ENCODE data around the gene POTEB. TPM values are rescaled to one million over a fixed set of nuclear protein-coding genes. Genes with fewer than 3 reads are reported as not detected.
"Not testable (repeated sequence)": the region's sequence is repeated elsewhere in the genome, so short reads cannot be mapped to it uniquely, and the experiment has no call there.

POTEB gene
- total RNA-seq (2014; rRNA removed) (not detected in 2 replicates), Bru-seq, nascent RNA (not detected), BruChase-seq, experiment 1, labeled RNA remaining after a 6-hour chase (not detected), BruChase-seq, experiment 2, labeled RNA remaining after a 2-hour chase (not detected)
- long read RNA-seq, result 0 reads

DNA sequence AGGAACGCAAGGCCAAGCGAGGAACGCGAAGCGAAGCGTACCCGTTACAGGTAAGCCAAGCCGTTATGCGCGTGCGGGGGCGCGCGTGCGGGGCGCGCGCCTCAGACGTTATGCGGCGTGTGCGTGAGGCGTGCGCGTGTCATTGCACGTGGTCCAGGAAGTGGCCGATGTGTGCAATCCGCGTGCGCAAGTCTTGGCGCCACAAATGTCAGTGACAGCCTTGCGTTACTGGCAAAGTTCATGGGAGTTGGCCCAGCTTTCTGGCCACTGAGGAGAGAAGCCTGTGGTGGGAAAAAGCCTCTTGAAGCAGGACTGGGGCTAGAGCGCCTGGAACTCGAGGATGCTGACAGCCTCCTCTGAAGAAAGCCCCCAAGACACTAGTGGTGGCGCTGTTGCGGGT lies at the start of gene POTEB:
Gene POTEB, minus strand, starts transcription at position 101 of the 400 bp plus-strand sequence. CDS start 489 bp downstream, outside the sequence.
- CTCF ChIA-PET; POLR2A ChIA-PET (ENCODE audit: unreplicated experiment); H3K9ac ChIP-seq (ENCODE audit: low read length); H3K4me1 ChIP-seq (ENCODE audit: insufficient read depth, low read length); H3K36me3 ChIP-seq (ENCODE audit: low read depth, low read length); ATAC-seq; H3K27me3 ChIP-seq (ENCODE audit: low read length); H3K4me2 ChIP-seq (ENCODE audit: low read length); H3K79me2 ChIP-seq (ENCODE audit: low read length); H3K27ac ChIP-seq (ENCODE audit: low read length); BruUV-seq (replicated peaks); H2AFZ ChIP-seq (ENCODE audit: low read length); DNase-seq; H3F3A ChIP-seq (ENCODE audit: low read length, unreplicated experiment); H3K9me3 ChIP-seq (ENCODE audit: low read length); intact Hi-C loops (cut with micrococcal nuclease); H4K20me1 ChIP-seq (ENCODE audit: low read length); H3K4me3 ChIP-seq (ENCODE audit: low read length); H3K9me2 ChIP-seq (replicated peaks; ENCODE audit: low read length): not testable (repeated sequence)

DNA sequence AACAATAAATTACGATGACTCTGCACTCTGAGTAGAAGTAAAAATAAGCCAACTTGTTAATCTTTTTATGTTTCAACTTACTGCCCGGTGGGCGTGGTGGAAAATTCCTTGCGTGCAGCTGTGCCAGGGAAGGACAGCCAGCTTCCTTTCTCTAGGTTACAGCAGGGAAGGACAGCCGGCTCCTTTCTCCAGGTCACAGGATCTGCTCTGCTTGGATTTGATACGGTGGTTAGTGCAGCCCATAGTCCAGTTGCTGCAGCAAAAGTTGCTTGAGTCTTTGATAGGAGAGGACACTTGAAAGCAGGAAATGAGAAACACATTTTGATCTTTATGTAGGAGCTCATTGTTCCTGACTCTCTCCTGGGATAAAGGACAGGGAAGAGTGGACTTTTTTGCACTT lies 13.4 kb upstream of the POTEB start:
- H3F3A ChIP-seq (ENCODE audit: low read length, unreplicated experiment); intact Hi-C loops (cut with micrococcal nuclease); H4K20me1 ChIP-seq (ENCODE audit: low read length); POLR2A ChIA-PET (ENCODE audit: unreplicated experiment); H3K79me2 ChIP-seq (ENCODE audit: low read length); H2AFZ ChIP-seq (ENCODE audit: low read length); BruUV-seq (replicated peaks); H3K36me3 ChIP-seq (ENCODE audit: low read depth, low read length); H3K9me2 ChIP-seq (replicated peaks; ENCODE audit: low read length); H3K27ac ChIP-seq (ENCODE audit: low read length); ATAC-seq; H3K4me1 ChIP-seq (ENCODE audit: insufficient read depth, low read length); DNase-seq; H3K9ac ChIP-seq (ENCODE audit: low read length); H3K4me3 ChIP-seq (ENCODE audit: low read length); H3K9me3 ChIP-seq (ENCODE audit: low read length); H3K4me2 ChIP-seq (ENCODE audit: low read length); H3K27me3 ChIP-seq (ENCODE audit: low read length); CTCF ChIA-PET: not testable (repeated sequence)

DNA sequence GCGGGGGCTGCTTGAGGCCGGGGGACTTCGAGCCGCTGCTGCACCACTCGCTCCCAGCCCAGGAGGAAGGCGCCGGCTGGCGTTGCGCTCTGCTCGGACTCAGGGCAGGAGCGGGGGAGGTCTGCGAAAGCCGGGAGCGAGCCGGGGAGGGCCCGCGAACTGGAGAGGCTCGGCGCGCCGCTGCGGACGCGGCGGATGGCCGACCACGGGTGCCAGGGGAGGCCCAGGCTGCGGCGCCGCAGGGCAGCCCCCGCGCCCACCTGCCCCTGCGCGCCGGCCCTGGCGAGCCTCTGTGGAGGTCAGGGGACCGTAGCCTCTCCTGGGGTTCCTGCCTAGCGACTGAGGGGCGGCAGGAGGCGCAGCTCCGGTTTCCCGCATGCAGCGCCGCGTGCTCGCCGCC lies 12.0 kb upstream of the POTEB start:
- ATAC-seq; BruUV-seq (replicated peaks); H2AFZ ChIP-seq (ENCODE audit: low read length); intact Hi-C loops (cut with micrococcal nuclease); POLR2A ChIA-PET (ENCODE audit: unreplicated experiment); H3K27me3 ChIP-seq (ENCODE audit: low read length); H3K36me3 ChIP-seq (ENCODE audit: low read depth, low read length); H3K4me1 ChIP-seq (ENCODE audit: insufficient read depth, low read length); H3K9me3 ChIP-seq (ENCODE audit: low read length); H4K20me1 ChIP-seq (ENCODE audit: low read length); H3K4me2 ChIP-seq (ENCODE audit: low read length); H3K9ac ChIP-seq (ENCODE audit: low read length); DNase-seq; H3K4me3 ChIP-seq (ENCODE audit: low read length); H3K9me2 ChIP-seq (replicated peaks; ENCODE audit: low read length); H3K27ac ChIP-seq (ENCODE audit: low read length); H3K79me2 ChIP-seq (ENCODE audit: low read length); CTCF ChIA-PET; H3F3A ChIP-seq (ENCODE audit: low read length, unreplicated experiment): not testable (repeated sequence)

DNA sequence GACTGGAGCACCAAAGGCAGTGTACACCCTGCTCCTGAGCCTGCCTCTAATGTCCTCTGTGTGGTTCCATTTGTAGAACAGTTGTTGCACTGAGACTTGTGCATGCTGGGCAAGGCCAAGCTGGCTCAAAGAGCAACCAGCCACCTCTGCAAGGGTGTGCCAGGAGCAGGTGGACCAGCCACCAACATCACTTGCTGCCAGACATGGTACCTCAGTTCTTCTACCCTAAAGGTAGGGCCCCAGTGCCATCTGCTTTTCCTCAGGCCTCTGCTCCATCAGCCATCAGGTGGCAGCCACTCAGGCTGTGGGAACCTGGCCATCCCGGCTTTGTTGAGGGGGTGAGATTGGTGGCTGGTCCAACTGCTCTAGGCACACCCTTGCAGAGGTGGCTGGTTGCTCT lies 38.7 kb downstream of the POTEB start:
- H3K4me1 ChIP-seq (ENCODE audit: insufficient read depth, low read length); H2AFZ ChIP-seq (ENCODE audit: low read length); H3K4me2 ChIP-seq (ENCODE audit: low read length); intact Hi-C loops (cut with micrococcal nuclease); H3K79me2 ChIP-seq (ENCODE audit: low read length); ATAC-seq; CTCF ChIA-PET; H3K27me3 ChIP-seq (ENCODE audit: low read length); BruUV-seq (replicated peaks); H3K4me3 ChIP-seq (ENCODE audit: low read length); H3K36me3 ChIP-seq (ENCODE audit: low read depth, low read length); H3K9ac ChIP-seq (ENCODE audit: low read length); H4K20me1 ChIP-seq (ENCODE audit: low read length); DNase-seq; H3K27ac ChIP-seq (ENCODE audit: low read length); H3K9me3 ChIP-seq (ENCODE audit: low read length); POLR2A ChIA-PET (ENCODE audit: unreplicated experiment); H3K9me2 ChIP-seq (replicated peaks; ENCODE audit: low read length); H3F3A ChIP-seq (ENCODE audit: low read length, unreplicated experiment): not testable (repeated sequence)

Small RNAs within 50 kb of the gene (microRNA-seq; reads per million reads assigned to microRNA genes)
- gene MIR3118-4 (ENCODE audit: unreplicated experiment), result not detected

Other genes with a start within 250 kb of the POTEB start
- gene OR4M2, start 202.8 kb upstream of the POTEB start, total RNA-seq (2014; rRNA removed), result not detected in 2 replicates